Muscle of leg (tissue), 11 donors: ENCODE data around the gene CD53. TPM values are rescaled to one million over a fixed set of nuclear protein-coding genes. Genes with fewer than 3 reads are reported as not detected.

Experiments
- DNase-seq: peaks from one replicate; pipeline ENCODE4 v3.0.0; 2013
- H3K27ac ChIP-seq: one replicate; pipeline ENCODE4 v1.5.1; 2013; ENCODE audit warnings: mild to moderate bottlenecking, low read length, control low read depth
- H3K27me3 ChIP-seq: one replicate; pipeline ENCODE4 v1.6.1; 2013; ENCODE audit warnings: low read length; ENCODE audit not compliant: control insufficient read depth, insufficient read depth
- H3K36me3 ChIP-seq: one replicate; pipeline ENCODE4 v1.6.1; 2013; ENCODE audit warnings: low read length; ENCODE audit not compliant: control insufficient read depth, insufficient read depth
- H3K4me1 ChIP-seq: one replicate; pipeline ENCODE4 v1.6.1; 2013; ENCODE audit warnings: low read length; ENCODE audit not compliant: control insufficient read depth, insufficient read depth
- H3K4me3 ChIP-seq: one replicate; pipeline ENCODE4 v1.5.1; 2013; ENCODE audit warnings: low read length, control low read depth
- H3K9me3 ChIP-seq: replicated peaks from 2 replicates; pipeline ENCODE4 v1.6.1; 2013; ENCODE audit warnings: low read depth, low read length; ENCODE audit not compliant: control insufficient read depth
- WGBS: methylation state at CpG from one replicate; pipeline ENCODE4 v1.1.5; 2013; ENCODE audit warnings: missing lambda C conversion rate; ENCODE audit not compliant: insufficient coverage; 5-methylcytosine and 5-hydroxymethylcytosine counted together
- polyA plus RNA-seq, 8 donors: library from polyadenylated mRNA; unstranded; fragments of 120-200 nt; gene quantifications; one replicate each; pipeline versions ENCODE4 v1.2.1 to v1.2.3, GENCODE V29; 2013; ENCODE audit warnings: inconsistent platforms in 1 of 8, low replicate concordance in 1 of 8; ENCODE audit not compliant: insufficient read length in 8 of 8, insufficient read depth in 1 of 8
- total RNA-seq: library from RNA; stranded (reverse); fragments of 120-200 nt; gene quantifications from one replicate; pipeline ENCODE4 v1.2.4, GENCODE V29; 2013

The CD53 gene
- total and polyA plus RNA-seq, 9 donors: 7.0 to 9.6 (median 7.8) TPM

- Histone ChIP-seq H3K36me3 (no peaks in the 10 kb centered on the region), H3K27me3 (no peaks in the 10 kb centered on the region), H3K4me1 (no peaks in the 10 kb centered on the region), H3K27ac (no peak overlapping the region), H3K9me3 (no peaks in the 10 kb centered on the region), H3K4me3 (no peak overlapping the region)
- no peak for DNase-seq
- WGBS: no CpG with 5 or more reads among the region's 3 CpGs
These were observed 17.7 kb downstream of the CD53 start for GRCh38 chr1:110890474-110891196.

- no peak for DNase-seq
- WGBS: no CpG with 5 or more reads among the region's 3 CpGs
- H3K4me3 ChIP-seq: no peak overlapping the region
- no peaks in the 10 kb centered on the region for H3K4me1 ChIP-seq
- H3K36me3 ChIP-seq: no peaks in the 10 kb centered on the region
- no peak overlapping the region for H3K27ac ChIP-seq
- no peaks in the 10 kb centered on the region for H3K9me3 ChIP-seq
- no peaks in the 10 kb centered on the region for H3K27me3 ChIP-seq
These were observed 21.1 kb downstream of the CD53 start for GRCh38 chr1:110893908-110894490.

- H3K4me3 ChIP-seq: no peak overlapping the region
- no peak overlapping the region for H3K27ac ChIP-seq
- no peaks in the 10 kb centered on the region for H3K27me3 ChIP-seq
- no peaks in the 10 kb centered on the region for H3K9me3 ChIP-seq
- no peak for DNase-seq
- no peaks in the 10 kb centered on the region for H3K36me3 ChIP-seq
- WGBS: no CpG with 5 or more reads among the region's 2 CpGs
- H3K4me1 ChIP-seq: no peaks in the 10 kb centered on the region
These were observed 23.1 kb downstream of the CD53 start for GRCh38 chr1:110896090-110896489.

- H3K4me3 ChIP-seq: no peak overlapping the region
- no peaks in the 10 kb centered on the region for H3K4me1 ChIP-seq
- no peak for DNase-seq
- H3K36me3 ChIP-seq: no peaks in the 10 kb centered on the region
- no peak overlapping the region for H3K27ac ChIP-seq
- no peaks in the 10 kb centered on the region for H3K9me3 ChIP-seq
- no CpG with 5 or more reads among the region's 2 CpGs for WGBS
- H3K27me3 ChIP-seq: no peaks in the 10 kb centered on the region
These were observed 24.7 kb downstream of the CD53 start for GRCh38 chr1:110897681-110898080.

GRCh38 chr1:110898734-110899457 is 25.9 kb downstream of the CD53 start:
- no peaks in the 10 kb centered on the region for H3K27me3 ChIP-seq
- H3K4me1 ChIP-seq: no peaks in the 10 kb centered on the region
- no peak overlapping the region for H3K4me3 ChIP-seq
- 80% methylated on average over 2 of the region's 3 CpGs for WGBS
- no peak for DNase-seq
- no peaks in the 10 kb centered on the region for H3K36me3 ChIP-seq
- H3K9me3 ChIP-seq: no peaks in the 10 kb centered on the region
- H3K27ac ChIP-seq: no peak overlapping the region

GRCh38 chr1:110899458-110899843 is 26.5 kb downstream of the CD53 start:
- Histone ChIP-seq H3K4me3 (no peak overlapping the region), H3K4me1 (no peaks in the 10 kb centered on the region), H3K9me3 (no peaks in the 10 kb centered on the region), H3K27me3 (no peaks in the 10 kb centered on the region), H3K36me3 (no peaks in the 10 kb centered on the region), H3K27ac (no peak overlapping the region)
- DNase-seq: no peak
- WGBS: no CpG with 5 or more reads among the region's 1 CpG

GRCh38 chr1:110902820-110903463 is 30.0 kb downstream of the CD53 start:
- no peak overlapping the region for H3K27ac ChIP-seq
- H3K4me1 ChIP-seq: no peaks in the 10 kb centered on the region
- H3K4me3 ChIP-seq: no peak overlapping the region
- H3K27me3 ChIP-seq: no peaks in the 10 kb centered on the region
- no peak for DNase-seq
- WGBS: 69% methylated on average over 4 of the region's 6 CpGs
- H3K36me3 ChIP-seq: no peaks in the 10 kb centered on the region
- H3K9me3 ChIP-seq: no peaks in the 10 kb centered on the region

- H3K36me3 ChIP-seq: no peaks in the 10 kb centered on the region
- no peak for DNase-seq
- 76% methylated on average over 3 of the region's 3 CpGs for WGBS
- H3K4me3 ChIP-seq: no peak overlapping the region
- no peak overlapping the region for H3K27ac ChIP-seq
- H3K4me1 ChIP-seq: no peaks in the 10 kb centered on the region
- no peaks in the 10 kb centered on the region for H3K27me3 ChIP-seq
- no peaks in the 10 kb centered on the region for H3K9me3 ChIP-seq
These were observed 31.0 kb downstream of the CD53 start for GRCh38 chr1:110903853-110904500.

GRCh38 chr1:110912784-110913183 is 39.8 kb downstream of the CD53 start:
- H3K27ac ChIP-seq: no peak overlapping the region
- no peaks in the 10 kb centered on the region for H3K9me3 ChIP-seq
- H3K27me3 ChIP-seq: no peaks in the 10 kb centered on the region
- no peak for DNase-seq
- no peaks in the 10 kb centered on the region for H3K4me1 ChIP-seq
- H3K4me3 ChIP-seq: no peak overlapping the region
- H3K36me3 ChIP-seq: no peaks in the 10 kb centered on the region

GRCh38 chr1:110914676-110915075 is 41.7 kb downstream of the CD53 start:
- Histone ChIP-seq H3K4me3 (no peak overlapping the region), H3K36me3 (no peaks in the 10 kb centered on the region), H3K9me3 (no peaks in the 10 kb centered on the region), H3K27ac (no peak overlapping the region), H3K27me3 (no peaks in the 10 kb centered on the region), H3K4me1 (no peaks in the 10 kb centered on the region)
- WGBS: no CpG with 5 or more reads among the region's 3 CpGs
- DNase-seq: no peak
